Esophagus squamous epithelium (tissue), 5 donors: ENCODE results near the gene PRKAR1B. TPM values are rescaled to one million over a fixed set of nuclear protein-coding genes. Genes with fewer than 3 reads are reported as not detected.

Source experiments
- DNase-seq: peaks from one replicate; lab custom pipeline; 2025; lab: John Stamatoyannopoulos, UW
- H3K27ac ChIP-seq, 4 donors: fragments of 200-600 bp; sonication (generic); one replicate each; pipeline ENCODE4 v1.5.1; 2016 to 2019; ENCODE audit warnings: mild to moderate bottlenecking in 1 of 4
- H3K27me3 ChIP-seq, 4 donors: fragments of 200-600 bp; sonication (generic); 1 replicate in 3 of 4; 2 replicates in 1 of 4; pipeline versions ENCODE4 v1.5.1 to v1.6.0; 2017 to 2021; ENCODE audit warnings: antibody characterized with exemption in 1 of 4
- H3K36me3 ChIP-seq, 3 donors: fragments of 200-600 bp; sonication (generic); one replicate each; pipeline ENCODE4 v1.5.1; 2016 to 2019
- H3K4me1 ChIP-seq, 3 donors: fragments of 200-600 bp; sonication (generic); one replicate each; pipeline ENCODE4 v1.5.1; 2017 to 2019
- H3K4me3 ChIP-seq, 4 donors: fragments of 200-600 bp; sonication (generic); 1 replicate in 3 of 4; 2 replicates in 1 of 4; pipeline ENCODE4 v1.5.1; 2016 to 2019; ENCODE audit warnings: mild to moderate bottlenecking in 2 of 4, moderate library complexity in 1 of 4
- H3K9me3 ChIP-seq, 3 donors: fragments of 200-600 bp; sonication (generic); one replicate each; pipeline ENCODE4 v1.5.1; 2016 to 2019
- CTCF ChIP-seq, 6 experiments: fragments of 450-650 bp in 4 of 6; fragments of 200-600 bp in 2 of 6; sonication (generic) in 2 of 6; IDR thresholded peaks; one replicate each; pipeline ENCODE4 v1.5.1; 2016 to 2019; ENCODE audit warnings: antibody characterized with exemption in 6 of 6, mild to moderate bottlenecking in 4 of 6, moderate library complexity in 4 of 6
- POLR2A ChIP-seq, 4 donors: fragments of 450-650 bp; IDR thresholded peaks; one replicate each; pipeline ENCODE4 v1.6.1; 2017; ENCODE audit warnings: antibody characterized with exemption in 4 of 4, mild to moderate bottlenecking in 4 of 4, moderate library complexity in 3 of 4
- WGBS, 2 donors: methylation state at CpG; one replicate each; pipeline ENCODE4 v1.1.5; 2018; 5-methylcytosine and 5-hydroxymethylcytosine counted together
- intact Hi-C: fragments of 100-400 bp; cut with DNase I; formaldehyde crosslinking; loops from one replicate; pipeline ENCODE4 v1.15.0; 2022
- total RNA-seq, 4 donors: library from RNA; depleted of rRNA; stranded (reverse); fragments of >200 nt; gene quantifications; one replicate each; pipeline ENCODE4 v1.1.0, GENCODE V29; 2016
- donor health status: DM: yes; HTN: yes; CAD: no.

PRKAR1B gene
- total RNA-seq, 4 donors from 2014 or later: 10.2 to 13.1 (median 12.5) TPM

DNA sequence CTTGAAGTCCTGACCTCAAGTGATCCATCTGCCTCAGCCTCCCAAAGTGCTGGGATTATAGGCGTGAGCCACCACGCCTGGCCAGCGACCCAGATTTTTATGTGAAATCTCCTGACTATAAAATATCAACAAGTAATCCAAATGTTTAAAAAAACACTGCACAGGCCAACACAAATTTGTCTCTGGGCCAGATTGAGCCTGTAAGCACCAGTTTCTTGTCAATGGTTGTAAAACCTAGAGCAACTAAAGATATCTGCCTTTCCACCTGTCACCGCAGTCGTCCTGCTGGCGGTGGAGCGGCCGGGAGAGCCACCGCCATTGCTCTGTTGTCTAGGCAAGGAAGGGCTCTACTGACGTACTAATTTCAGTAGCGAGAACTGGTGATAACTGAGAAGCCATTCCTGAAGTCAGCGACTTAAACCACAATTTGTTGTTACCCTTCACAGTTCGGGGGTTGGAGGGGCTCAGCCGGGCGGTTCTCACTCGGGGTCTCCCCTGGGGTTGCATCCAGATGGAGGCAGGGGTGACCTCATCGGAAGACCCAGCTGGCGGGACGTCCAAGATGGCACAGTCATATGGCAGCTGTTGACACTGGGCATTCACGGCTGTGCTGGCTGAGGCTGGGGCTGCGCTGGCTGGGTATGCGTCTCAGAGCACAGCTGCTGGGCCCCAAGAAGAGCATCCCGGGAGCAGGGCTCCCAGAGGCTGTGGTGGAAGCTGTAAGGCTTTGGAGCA is 152.3 kb downstream of the PRKAR1B start:
- no peak for DNase-seq
- no peak overlapping the region for H3K27ac ChIP-seq
- no peaks in the 10 kb centered on the region for H3K4me1 ChIP-seq
- intact Hi-C loops: no loop called here
- WGBS, 2 donors: 88 to 90% methylated on average over 9 to 21 of the region's 23 CpGs
- H3K36me3 ChIP-seq: peaks cover 0 to 16% (median 0%) of the 10 kb centered on the region in 3 donors
- no peak overlapping the region for H3K4me3 ChIP-seq
- no peaks in the 10 kb centered on the region for H3K27me3 ChIP-seq
- H3K9me3 ChIP-seq: no peaks in the 10 kb centered on the region
- TF ChIP-seq POLR2A (IDR thresholded peaks at IDR 0.05) (no peak), CTCF (IDR thresholded peaks at IDR 0.05) (no peak)

GRCh38 chr7:573933-574381 is 153.1 kb downstream of the PRKAR1B start:
- no peak overlapping the region for H3K4me3 ChIP-seq
- intact Hi-C loops: no loop called here
- H3K36me3 ChIP-seq: peaks cover 0 to 13% (median 0%) of the 10 kb centered on the region in 3 donors
- no peak overlapping the region for H3K27ac ChIP-seq
- DNase-seq: no peak
- no peaks in the 10 kb centered on the region for H3K27me3 ChIP-seq
- H3K4me1 ChIP-seq: no peaks in the 10 kb centered on the region
- TF ChIP-seq CTCF (IDR thresholded peaks at IDR 0.05) (no peak), POLR2A (IDR thresholded peaks at IDR 0.05) (no peak)
- no peaks in the 10 kb centered on the region for H3K9me3 ChIP-seq
- 91% methylated on average over 12 of the region's 23 CpGs; no CpG with 5 or more reads in 1 of the 2 donors for WGBS, 2 donors

DNA sequence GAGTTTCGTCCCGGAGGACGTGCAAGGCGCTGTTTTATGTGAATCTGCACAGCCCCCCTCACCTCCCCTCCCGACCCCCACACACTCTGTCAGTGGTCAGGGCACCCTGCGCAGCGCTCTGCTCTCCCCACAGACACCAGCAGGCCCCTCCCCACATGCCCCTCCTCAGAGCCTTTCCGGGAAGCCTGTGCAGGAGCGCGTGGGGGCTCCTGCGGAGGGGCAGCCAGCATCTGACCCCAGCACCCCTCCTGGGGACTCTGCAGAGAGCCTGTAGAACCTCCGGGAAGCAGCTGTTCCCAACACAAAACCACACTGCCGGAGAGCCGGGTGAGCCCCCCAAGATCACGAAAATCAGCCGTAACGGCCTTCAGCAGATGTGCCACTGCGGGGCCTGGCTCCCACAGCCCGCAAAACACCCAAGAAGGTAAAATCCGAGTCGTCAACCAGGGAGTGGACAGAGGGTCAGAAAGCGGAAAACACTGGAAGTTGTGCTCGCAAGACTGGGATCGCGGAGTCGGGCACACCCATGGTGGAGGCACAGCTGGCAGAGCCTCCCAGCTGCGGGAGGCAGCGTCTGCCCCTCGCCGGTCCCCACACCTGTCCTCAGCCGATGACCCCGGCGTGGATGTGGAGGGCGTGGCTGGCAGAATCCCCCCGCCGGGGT is 153.7 kb downstream of the PRKAR1B start:
- WGBS, 2 donors: 86 to 93% methylated on average over 8 to 16 of the region's 36 CpGs
- Histone ChIP-seq H3K36me3 (peaks cover 0 to 9% (median 0%) of the 10 kb centered on the region in 3 donors), H3K4me1 (peaks cover 0 to 4% (median 1%) of the 10 kb centered on the region in 3 donors), H3K4me3 (no peak overlapping the region), H3K9me3 (no peaks in the 10 kb centered on the region), H3K27me3 (no peaks in the 10 kb centered on the region), H3K27ac (no peak overlapping the region)
- intact Hi-C loops: no loop called here
- DNase-seq: no peak
- TF ChIP-seq POLR2A (IDR thresholded peaks at IDR 0.05): no peak
- TF ChIP-seq CTCF (IDR thresholded peaks at IDR 0.05): no peak

DNA sequence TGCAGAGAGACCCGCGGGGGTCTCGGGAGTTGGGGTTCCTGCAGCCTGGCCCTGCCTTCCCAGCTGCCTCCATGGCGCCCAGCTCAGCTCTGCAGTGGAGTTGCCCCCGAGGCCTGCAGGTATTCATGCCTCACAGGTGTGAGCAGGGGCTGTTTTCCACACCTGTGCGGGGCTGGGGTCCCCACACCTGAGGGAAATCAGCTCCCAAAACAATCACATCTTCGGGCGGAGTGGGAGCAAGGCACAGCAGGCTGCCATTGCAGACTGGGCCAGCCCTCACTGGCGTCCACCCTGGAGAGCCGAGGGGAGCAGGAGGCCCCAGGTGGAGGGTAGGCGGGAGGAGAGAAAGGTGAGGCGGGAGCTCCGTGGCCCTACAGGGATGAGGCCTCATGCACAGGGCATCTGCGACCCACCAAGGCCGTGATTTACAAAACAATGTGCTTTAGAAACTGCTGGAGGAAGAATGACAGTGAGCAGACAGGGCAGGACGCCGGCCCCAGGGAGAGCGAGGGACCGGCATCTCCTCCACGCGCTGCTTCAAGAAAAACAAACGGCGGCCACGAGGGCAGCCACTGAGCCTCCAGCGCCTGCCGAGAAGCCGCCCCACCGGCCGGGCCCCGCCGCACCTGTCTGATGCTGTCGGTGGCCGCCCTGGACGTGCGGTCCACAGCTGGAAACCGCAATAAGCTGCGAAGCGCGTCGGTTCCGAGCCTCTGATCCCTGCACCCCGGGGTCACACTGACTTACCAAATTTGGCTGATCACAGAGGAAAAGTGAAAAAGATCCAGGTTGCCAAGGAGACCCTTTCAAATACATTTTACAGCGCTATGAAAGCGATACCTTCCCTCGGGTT is 154.4 kb downstream of the PRKAR1B start:
- H3K9me3 ChIP-seq: no peaks in the 10 kb centered on the region
- H3K4me1 ChIP-seq: peaks cover 0 to 8% (median 3%) of the 10 kb centered on the region in 3 donors
- H3K4me3 ChIP-seq: no peak overlapping the region
- no peak overlapping the region for H3K27ac ChIP-seq
- no peak for DNase-seq
- H3K27me3 ChIP-seq: no peaks in the 10 kb centered on the region
- WGBS, 2 donors: 86 to 94% methylated on average over 16 to 22 of the region's 45 CpGs
- TF ChIP-seq POLR2A (IDR thresholded peaks at IDR 0.05) (no peak), CTCF (IDR thresholded peaks at IDR 0.05) (no peak)
- H3K36me3 ChIP-seq: peaks cover 0 to 4% (median 0%) of the 10 kb centered on the region in 3 donors
- intact Hi-C loops: no loop called here
